ENCODE data around the gene PPP2R2D. TPM values are rescaled to one million over a fixed set of nuclear protein-coding genes. Genes with fewer than 3 reads are reported as not detected.
"Not testable (repeated sequence)": the region's sequence is repeated elsewhere in the genome, so short reads cannot be mapped to it uniquely, and the experiment has no call there.

The PPP2R2D gene
- total RNA-seq, 1 donor from 2014 or later: 43.1 TPM

DNA sequence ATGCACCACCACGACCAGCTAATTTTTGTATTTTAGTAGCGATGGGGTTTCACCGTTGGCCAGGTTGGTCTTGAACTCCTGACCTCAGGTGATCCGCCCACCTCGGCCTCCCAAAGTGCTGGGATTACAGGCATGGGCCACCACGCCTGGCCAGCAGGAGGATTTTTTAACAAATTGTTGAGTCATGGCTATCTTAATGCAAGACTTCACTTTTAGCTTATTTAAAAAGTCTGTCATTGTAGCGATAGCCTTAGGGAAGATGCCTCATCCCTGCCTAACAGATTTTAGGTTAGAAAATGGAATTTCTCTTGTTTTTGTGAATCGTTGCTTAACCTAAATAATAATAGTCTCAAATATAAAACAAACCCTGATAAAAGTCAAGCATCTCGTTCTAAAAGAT is 35.5 kb downstream of the PPP2R2D start:
- intact Hi-C loops (cut with micrococcal nuclease): no loop called here
- DNase-seq (no peak), ATAC-seq (no peak)

DNA sequence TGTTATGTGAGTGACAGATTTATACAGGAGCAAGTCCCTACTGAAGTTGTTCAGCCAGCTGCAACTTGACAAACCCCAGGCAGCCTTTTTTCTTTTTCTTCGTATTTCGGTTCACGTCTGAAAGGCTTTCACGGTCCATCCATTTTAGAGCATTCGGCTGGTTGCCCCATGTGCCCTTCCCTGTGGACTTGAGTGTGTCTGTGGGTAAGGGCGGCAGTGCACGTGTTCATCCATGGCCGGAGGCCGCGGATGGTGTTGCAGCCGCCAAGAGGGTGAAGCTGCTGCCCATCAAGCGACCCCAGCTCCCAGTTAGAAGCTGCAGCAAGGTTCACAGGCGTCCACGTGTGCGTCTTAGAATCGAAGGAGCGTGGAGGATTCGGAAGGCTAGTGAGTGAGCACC is 35.9 kb downstream of the PPP2R2D start:
- intact Hi-C loops (cut with micrococcal nuclease): no loop called here
- no peak for DNase-seq
- ATAC-seq: no peak

DNA sequence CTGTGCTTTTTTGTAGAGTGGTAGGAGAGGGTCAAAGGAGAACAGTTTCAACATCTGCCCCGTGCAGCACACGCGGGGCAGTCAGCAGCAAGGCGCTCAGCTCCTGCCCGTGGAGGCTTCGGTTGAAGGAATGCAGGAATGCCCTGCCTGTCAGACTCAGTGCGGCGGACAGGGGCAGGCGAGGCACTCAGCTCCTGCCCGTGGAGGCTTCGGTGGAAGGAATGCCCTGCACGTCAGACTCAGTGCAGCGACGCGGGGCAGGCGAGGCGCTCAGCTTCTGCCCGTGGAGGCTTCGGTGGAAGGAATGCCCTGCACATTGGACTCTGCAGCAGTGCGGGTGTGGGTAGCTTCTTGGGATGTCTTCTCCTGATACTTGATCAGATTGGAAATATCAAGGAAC is 37.0 kb downstream of the PPP2R2D start:
- ATAC-seq (peak; percentile 88), DNase-seq (peak; percentile 46)
- intact Hi-C loops (cut with micrococcal nuclease): no loop called here

DNA sequence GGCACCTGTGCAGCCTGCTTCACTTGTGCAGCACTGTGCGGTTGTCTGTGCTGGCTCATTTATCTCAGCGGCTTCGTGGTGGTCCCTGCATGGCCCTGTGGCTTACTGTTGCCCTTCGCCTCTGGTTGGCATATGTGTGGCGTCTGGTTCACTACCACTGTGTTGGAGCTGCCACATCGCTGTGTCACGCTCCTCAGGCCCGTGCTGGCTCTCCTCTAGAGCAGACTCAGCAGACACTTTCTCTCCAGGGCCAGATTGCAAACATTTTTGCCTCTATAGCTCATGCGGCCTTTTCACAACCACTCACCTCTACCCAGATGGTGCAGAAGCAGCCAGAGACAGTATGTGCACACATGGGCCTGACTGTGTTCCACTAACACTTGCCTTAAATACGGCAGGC is 37.9 kb downstream of the PPP2R2D start:
- intact Hi-C loops (cut with micrococcal nuclease): no loop called here
- no peak for DNase-seq
- no peak for ATAC-seq

DNA sequence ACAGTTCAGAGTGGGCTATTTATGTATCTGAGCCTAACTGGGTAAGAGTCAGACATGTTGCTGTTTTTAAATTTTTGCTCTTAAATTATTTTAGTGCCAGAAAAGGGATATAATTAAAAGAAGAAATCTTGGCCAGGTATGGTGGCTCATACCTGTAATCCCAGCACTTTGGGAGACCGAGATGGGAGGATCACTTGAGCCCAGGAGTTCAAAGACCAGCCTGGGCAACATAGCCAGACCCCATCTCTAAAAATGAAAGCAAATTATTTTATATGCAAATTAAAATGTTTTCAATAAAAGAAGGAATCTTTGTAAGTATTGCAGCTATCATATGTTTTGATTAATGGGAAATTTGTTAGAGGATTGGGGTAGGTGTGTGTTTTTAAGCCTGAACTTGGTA is 41.6 kb downstream of the PPP2R2D start:
- intact Hi-C loops (cut with micrococcal nuclease): no loop called here
- ATAC-seq (no peak), DNase-seq (no peak)

DNA sequence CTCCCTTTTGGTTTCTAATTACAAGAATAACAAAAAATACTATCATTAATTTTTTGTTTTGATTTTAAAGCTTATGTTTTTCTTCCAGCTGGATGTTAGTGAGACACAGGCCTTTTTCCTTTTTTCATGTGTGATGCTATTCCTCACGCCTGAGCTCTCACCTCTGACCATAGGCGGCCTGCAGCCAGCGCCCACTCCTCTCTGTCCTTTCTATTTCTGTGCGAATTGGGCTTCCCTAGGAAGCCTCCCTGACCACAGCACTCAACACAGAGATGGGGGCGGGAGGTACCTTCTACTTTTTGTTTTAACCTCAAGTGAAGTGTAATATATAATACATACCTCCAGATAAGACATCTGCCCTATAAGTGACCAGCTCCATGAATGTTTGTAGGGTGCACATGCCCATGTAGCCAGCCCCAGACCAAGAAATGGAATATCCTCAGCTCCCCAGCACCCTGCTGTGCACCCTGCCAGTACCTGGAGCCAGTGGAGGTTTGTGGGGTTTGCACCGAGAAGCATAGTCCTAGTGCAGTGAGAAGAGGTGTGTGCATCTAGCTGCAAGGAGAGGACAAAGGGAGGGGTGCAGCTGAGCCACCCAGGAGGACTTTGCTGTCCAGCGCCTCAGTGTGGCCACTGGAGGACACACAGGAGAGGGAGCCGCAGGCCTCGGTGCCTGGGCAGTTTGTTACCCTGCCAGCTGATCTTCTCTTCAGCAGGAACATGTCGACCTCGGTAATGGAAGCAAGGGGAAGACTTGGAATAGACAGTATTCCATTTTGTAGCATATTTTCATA is 42.4 kb downstream of the PPP2R2D start:
- intact Hi-C loops (cut with micrococcal nuclease): no loop called here
- DNase-seq (peak; percentile 60), ATAC-seq (peak; percentile 81)

DNA sequence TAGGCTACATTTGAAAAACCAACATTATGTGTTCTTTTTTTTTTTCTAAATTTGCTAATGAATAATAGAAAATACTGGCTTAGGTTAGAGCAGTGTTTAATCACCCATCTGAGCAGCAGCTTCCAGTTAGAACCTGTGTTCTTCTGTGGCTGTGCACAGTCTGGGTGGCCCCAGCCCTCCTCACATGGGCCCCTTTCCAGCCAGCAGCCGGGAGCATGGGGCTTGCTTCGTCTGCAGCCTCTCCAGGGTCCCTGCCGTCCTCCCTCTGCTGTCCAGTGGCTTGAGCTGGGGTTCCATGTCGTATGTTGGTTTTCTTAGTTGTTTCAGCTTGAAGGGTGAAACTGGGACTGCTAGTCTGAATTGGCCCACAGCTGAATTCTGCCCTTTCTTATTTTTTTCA is 43.6 kb downstream of the PPP2R2D start:
- intact Hi-C loops (cut with micrococcal nuclease): no loop called here
- DNase-seq: no peak

DNA sequence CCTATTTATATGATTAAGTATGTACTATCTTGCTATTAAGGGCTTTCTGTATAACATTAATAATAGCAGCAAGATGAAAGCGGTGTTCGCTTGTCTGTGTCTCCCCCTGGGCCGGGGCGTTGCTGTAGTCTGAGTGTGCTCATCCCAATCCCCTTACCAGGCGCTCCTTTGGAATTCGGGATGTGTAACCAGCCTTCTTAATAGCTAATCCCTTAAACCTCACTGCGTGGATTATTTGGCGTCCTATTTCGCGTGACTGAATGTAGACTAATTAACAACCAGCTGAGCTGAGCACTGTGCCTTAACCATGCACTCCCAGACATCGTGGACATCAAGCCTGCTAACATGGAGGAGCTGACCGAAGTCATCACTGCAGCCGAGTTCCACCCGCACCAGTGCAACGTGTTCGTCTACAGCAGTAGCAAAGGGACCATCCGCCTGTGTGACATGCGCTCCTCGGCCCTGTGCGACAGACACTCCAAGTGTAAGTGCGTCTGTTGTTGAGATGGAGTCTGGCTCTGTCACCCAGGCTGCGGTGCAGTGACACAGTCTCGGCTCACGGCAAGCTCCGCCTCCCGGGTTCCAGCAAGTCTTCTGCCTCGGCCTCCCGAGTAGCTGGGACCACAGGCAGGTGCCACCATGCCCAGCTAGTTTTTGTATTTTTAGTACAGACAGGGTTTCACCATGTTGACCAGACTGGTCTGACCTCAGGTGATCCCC is 44.3 kb downstream of the PPP2R2D start:
- intact Hi-C loops (cut with micrococcal nuclease): no loop called here
- DNase-seq: no peak
- no peak for ATAC-seq

More for the DNA sequence above, 43.6 kb downstream of the PPP2R2D start:
- peak; percentile 12 for ATAC-seq

DNA sequence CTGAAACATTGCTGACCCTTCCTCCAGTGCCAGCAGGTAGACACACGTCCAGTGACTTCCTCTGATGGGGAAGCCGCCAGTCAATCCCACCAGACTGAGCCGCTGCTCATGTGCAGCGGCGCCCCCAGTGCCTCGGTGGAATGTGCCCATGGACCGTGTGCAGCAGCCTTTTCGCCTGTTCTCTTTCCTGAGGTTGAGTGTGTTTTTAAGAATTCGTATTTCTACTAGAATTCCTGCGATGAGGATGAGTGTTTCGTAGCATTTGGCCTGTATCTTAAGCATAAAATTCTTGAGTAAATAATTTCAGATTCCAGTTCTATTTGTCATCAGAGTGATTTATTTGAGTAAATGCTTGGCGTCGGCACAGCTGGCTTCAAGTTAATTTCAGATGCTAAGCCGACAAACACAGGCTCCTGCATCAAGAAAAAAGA is 45.5 kb downstream of the PPP2R2D start:
- ATAC-seq: no peak
- DNase-seq: no peak
- intact Hi-C loops (cut with micrococcal nuclease): no loop called here

DNA sequence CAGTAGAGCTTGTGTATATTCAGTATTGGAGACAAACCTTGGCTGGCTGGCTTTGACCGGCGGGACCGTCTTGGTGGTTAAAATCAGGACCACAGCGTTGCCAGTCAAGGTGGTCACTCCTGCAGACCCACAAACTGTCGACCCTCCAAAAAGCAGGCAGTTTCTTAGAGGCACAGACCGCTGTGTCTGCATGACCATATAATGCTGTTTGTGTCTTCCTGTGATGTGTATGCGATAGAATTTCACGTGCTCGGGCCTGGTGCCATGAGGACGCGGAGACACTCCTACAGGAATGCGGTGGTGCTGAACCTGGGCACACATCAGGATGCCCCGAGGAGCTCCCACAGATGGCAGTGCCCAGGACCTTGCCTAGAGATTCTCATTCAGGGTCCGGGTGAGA is 46.1 kb downstream of the PPP2R2D start:
- intact Hi-C loops (cut with micrococcal nuclease): no loop called here
- DNase-seq (no peak), ATAC-seq (no peak)

DNA sequence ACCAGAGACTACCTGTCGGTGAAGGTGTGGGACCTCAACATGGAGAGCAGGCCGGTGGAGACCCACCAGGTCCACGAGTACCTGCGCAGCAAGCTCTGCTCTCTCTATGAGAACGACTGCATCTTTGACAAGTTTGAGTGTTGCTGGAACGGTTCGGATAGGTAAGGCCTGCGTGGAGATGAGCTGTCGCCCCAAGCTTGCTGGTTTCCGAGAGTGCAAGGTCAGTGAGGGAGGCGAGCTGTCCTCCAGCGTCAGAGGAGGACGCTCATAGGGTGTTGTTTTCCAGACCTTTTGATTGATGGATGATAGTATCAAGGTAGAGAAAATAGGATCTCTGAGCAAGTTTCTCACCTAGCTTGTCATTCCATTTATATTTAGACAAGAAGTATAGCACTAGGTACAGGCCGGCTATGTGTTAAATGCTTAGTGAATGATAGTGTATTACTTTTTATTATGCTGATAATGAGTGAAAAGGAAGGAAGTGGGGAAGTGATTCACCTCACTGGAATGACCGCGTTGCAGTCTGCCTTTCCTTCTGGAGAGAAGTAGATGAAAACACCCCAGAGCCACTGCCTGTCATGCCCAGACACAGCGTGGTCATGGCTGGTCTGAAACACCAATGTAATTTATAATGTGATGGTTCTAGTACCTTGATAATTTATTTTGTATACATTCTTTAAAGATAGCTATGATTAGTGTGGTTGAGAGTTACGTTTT is 47.0 kb downstream of the PPP2R2D start:
- DNase-seq (no peak), ATAC-seq (no peak)
- intact Hi-C loops (cut with micrococcal nuclease): no loop called here

DNA sequence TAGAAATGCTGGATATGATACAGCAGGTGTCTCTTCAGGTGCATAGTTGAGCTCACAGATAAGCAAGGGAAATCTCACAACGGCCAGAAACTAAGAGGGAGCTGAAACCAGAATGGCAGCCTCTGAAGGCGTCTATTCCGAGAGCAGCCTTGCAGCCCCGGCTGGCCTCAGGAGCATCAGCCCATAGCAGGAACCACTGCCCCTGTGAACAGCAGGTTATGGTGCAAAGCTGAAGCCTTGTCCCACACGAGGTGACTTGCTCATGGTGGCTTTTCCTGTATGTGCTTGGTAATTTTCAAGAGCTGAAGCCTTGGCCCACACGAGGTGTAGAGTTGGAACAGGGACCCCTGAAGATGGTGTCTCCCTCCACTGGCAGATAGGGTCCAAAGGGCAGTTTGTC is 47.7 kb downstream of the PPP2R2D start:
- ATAC-seq (no peak), DNase-seq (no peak)
- intact Hi-C loops (cut with micrococcal nuclease): no loop called here

DNA sequence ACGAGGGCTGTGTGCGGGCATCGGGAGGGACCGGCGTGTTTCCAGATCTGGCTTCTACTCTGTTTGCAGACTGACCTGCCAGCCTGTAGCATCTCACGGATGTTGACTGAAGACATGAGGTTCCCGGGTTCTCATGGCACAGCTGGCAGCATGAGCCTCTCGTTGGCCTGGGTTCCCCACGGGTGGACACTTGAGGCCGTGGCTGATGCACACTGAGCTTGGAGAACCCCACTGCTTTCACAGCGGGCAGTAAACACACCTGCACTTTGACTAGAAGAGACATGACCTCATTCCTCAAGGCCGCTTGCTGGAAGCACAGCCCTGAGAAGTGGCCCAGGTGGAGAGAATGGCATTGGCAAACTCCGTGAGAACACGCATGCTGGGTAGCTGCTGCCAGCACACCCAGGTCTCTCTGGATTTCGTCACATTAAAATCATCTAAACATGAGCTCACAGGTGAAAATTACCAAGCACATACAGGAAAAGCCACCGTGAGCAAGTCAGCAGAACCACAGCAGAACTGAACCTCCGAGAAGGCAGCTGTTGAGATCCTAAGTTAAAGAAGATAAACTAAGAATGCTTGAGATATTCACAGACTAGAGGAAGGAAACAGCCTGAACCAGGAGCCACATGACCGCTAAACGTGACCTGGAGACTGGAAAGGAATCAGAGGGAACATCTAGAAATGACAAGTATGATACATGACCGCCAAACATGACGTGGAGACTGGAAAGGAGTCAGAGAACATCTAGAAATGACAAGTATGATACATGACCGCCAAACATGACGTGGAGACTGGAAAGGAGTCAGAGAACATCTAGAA is 48.4 kb downstream of the PPP2R2D start:
- intact Hi-C loops (cut with micrococcal nuclease): no loop called here
- ATAC-seq (no peak), DNase-seq (no peak)

DNA sequence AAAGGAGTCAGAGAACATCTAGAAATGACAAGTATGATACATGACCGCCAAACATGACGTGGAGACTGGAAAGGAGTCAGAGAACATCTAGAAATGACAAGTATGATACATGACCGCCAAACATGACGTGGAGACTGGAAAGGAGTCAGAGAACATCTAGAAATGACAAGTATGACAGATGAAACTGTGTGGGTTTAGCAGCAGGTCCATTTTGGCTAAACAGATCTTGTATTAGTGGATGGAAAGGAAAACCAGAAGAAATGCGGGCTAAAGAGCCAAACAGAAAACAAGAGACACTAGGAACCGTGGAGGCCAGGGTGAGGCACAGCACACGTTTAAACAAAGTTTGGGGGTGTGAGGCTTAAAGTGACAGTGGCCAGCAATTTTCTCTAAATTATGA is 49.1 kb downstream of the PPP2R2D start:
- DNase-seq; ATAC-seq; intact Hi-C loops (cut with micrococcal nuclease): not testable (repeated sequence)

DNA sequence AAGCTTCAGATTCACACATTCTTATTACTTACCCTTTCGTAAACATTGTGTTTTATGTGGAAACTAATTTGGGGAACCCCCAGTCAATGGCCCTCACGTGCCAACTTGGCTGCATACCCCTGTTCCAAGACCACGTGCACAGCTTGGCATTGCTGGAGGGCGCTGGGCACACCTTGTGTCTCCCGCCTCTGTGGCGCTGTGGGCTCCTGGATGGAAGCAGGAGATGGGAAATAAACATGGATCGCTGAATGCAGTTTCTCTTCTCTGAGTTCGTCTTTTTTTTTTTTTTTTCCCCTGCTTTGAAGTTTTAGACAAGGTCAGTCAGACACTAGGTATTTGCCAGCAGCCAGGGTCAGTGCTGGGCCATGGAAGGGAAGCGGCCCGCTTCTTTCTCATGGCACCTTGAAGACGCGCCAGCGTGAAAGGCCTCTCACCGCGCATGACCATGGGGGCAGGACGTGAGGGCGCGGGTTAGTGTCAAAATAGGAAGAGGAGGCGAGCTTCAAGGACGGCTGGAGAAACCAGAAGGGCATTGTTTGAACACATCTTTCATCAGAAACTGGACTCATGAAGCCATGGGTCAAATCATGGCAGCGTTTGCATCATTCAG is 53.7 kb downstream of the PPP2R2D start:
- no peak for DNase-seq
- intact Hi-C loops (cut with micrococcal nuclease): no loop called here
- ATAC-seq: no peak

DNA sequence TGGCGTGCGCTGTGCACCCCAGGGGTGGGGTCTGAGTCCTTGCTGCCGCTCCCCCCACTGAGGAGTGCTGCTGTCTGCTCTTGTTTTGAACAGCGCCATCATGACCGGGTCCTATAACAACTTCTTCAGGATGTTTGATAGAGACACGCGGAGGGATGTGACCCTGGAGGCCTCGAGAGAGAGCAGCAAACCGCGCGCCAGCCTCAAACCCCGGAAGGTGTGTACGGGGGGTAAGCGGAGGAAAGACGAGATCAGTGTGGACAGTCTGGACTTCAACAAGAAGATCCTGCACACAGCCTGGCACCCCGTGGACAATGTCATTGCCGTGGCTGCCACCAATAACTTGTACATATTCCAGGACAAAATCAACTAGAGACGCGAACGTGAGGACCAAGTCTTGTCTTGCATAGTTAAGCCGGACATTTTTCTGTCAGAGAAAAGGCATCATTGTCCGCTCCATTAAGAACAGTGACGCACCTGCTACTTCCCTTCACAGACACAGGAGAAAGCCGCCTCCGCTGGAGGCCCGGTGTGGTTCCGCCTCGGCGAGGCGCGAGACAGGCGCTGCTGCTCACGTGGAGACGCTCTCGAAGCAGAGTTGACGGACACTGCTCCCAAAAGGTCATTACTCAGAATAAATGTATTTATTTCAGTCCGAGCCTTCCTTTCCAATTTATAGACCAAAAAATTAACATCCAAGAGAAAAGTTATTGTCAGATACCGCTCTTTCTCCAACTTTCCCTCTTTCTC is 55.0 kb downstream of the PPP2R2D start:
- intact Hi-C loops (cut with micrococcal nuclease): no loop called here
- ATAC-seq: no peak
- DNase-seq: no peak

DNA sequence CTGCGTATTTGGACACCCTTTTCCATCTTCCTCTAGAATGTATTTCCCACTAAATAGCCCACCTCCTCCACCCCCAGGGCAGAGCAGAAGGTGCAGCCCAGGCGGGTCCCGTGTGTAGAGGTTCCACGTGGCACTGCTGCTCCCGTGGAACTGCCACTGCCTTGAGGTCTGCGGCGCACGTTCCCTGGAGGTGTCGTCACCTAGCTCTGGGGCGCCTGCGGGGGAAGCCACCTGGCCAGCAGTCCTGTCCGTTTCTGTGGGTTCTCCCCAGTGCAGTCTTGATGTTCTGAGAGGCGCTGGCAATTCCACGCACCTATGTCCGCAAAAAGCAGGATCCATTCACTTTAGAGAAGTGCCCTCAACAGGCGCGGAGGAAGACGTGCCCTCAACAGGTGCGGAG is 59.0 kb downstream of the PPP2R2D start:
- intact Hi-C loops (cut with micrococcal nuclease): no loop called here
- no peak for ATAC-seq
- no peak for DNase-seq

DNA sequence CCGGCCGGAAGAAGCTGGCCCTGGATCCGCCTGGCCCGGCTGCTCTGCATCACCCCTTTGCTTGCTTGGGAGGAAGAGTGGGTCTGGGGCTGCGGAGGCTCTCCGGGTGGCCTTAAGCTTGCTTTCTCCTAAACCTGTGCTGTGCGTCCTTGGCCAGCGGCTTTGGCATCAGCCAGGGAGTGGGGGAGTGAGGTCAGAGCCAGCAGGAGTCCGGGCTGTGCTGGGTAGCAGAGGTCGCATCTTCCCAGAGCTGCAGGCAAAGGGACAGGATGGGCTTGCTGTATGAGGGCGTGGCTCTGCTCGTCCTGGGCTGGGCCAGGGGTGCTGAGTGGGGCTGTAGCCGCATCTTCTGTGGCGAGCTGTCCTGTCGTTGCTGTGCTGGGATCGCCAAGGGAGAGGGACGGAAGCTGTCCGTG is 59.8 kb downstream of the PPP2R2D start:
- ATAC-seq: peak; percentile 7
- intact Hi-C loops (cut with micrococcal nuclease): no loop called here
- no peak for DNase-seq
